BLaER1 treated with 17β-estradiol and CSF1 and Interleukin-3, amounts not matched to agents 10 nM and 100 nM (cell line): ENCODE data around the gene RHOBTB3.

ENCODE experiments used
- H3K27ac ChIP-seq, 11 experiments: shearing (Covaris generic); formaldehyde crosslinking; 2 replicates each; pipeline ENCODE4 v1.8.1; 2022
- H3K27me3 ChIP-seq, 11 experiments: shearing (Covaris generic); formaldehyde crosslinking; 2 replicates each; pipeline ENCODE4 v1.8.1; 2022
- H3K36me3 ChIP-seq, 11 experiments: shearing (Covaris generic); formaldehyde crosslinking; 2 replicates each; pipeline ENCODE4 v1.8.1; 2022
- H3K4me1 ChIP-seq, 10 experiments: shearing (Covaris generic); formaldehyde crosslinking; 2 replicates each; pipeline ENCODE4 v1.8.1; 2022
- H3K4me2 ChIP-seq, 11 experiments: shearing (Covaris generic); formaldehyde crosslinking; 2 replicates each; pipeline ENCODE4 v1.8.1; 2022
- H3K4me3 ChIP-seq, 10 experiments: shearing (Covaris generic); formaldehyde crosslinking; 2 replicates each; pipeline ENCODE4 v1.8.1; 2022
- H3K9ac ChIP-seq, 11 experiments: shearing (Covaris generic); formaldehyde crosslinking; 2 replicates each; pipeline ENCODE4 v1.8.1; 2022
- H3K9me3 ChIP-seq, 11 experiments: shearing (Covaris generic); formaldehyde crosslinking; replicated peaks in 1 of 11; 2 replicates each; pipeline ENCODE4 v1.8.1; 2022
- H4K20me1 ChIP-seq, 11 experiments: shearing (Covaris generic); formaldehyde crosslinking; 2 replicates each; pipeline ENCODE4 v1.8.1; 2022
- Cebpa-rat ChIP-seq, 11 experiments: shearing (Covaris generic); IDR thresholded peaks; 2 replicates each; pipeline ENCODE4 v1.8.1; 2022

RHOBTB3 gene

DNA sequence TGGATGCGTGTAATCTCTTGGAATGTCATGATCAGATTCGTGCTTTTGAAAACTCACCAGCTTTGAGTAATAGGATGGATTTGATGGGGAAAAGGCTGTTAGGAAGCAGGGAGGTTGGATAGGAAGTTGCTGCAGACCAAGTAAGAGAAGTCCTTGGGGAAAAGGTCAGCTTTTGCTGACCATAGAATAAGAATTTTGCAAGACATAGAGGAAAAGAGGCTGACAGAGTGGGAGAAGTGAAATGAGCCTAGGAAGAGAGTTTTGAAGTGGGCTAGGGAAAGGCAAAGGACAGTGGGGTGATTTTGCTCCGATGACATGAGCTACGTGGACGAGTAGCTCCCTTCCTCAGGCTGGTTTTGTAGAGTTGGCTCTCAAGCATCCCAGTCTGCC lies 31.5 kb downstream of the RHOBTB3 start:
- H3K4me2 ChIP-seq, result peak overlapping the region; percentile 58 to 90 (median 75); a peak in 21 of 22 replicates
- no peak overlapping the region; a peak in 1 of 22 replicates for H3K9ac ChIP-seq
- no peaks in the 10 kb centered on the region for H3K27me3 ChIP-seq
- no peak overlapping the region for H3K4me3 ChIP-seq
- TF ChIP-seq Cebpa-rat (IDR thresholded peaks at IDR 0.05), result no peak
- no peaks in the 10 kb centered on the region; a peak in 1 of 22 replicates for H4K20me1 ChIP-seq
- peaks cover 24 to 53% (median 44%) of the 10 kb centered on the region in 11 experiments for H3K36me3 ChIP-seq
- H3K9me3 ChIP-seq, result no peaks in the 10 kb centered on the region
- H3K4me1 ChIP-seq, result peaks cover 42 to 51% (median 48%) of the 10 kb centered on the region in 10 experiments
- peak overlapping the region in 8 of 11 experiments; percentile 83 to 88 (median 86); a peak in 14 of 22 replicates for H3K27ac ChIP-seq

DNA sequence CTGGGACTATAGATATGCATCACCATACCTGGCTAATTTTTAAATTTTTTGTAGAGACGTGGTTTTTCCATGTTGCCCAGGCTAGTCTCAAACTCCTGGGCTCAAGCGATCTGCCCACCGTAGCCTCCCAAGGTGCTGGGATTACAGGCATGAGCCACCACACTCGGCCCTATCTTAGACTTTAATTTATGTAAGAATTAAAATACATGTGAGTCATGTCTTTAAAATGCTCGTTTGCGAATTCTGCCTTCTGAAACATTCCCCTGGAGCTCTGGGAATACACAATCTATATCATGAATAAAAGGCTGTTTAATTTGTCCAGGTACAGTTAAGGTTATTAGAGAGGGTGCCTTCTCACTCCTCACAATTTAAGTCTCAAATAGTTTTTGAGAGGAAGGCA lies 32.8 kb downstream of the RHOBTB3 start:
- no peak overlapping the region for H3K4me2 ChIP-seq
- peaks cover 40 to 50% (median 43%) of the 10 kb centered on the region in 10 experiments for H3K4me1 ChIP-seq
- H3K9me3 ChIP-seq, result no peaks in the 10 kb centered on the region
- no peaks in the 10 kb centered on the region for H3K27me3 ChIP-seq
- TF ChIP-seq Cebpa-rat (IDR thresholded peaks at IDR 0.05), result no peak
- no peak overlapping the region for H3K27ac ChIP-seq
- H3K4me3 ChIP-seq, result no peak overlapping the region
- peaks cover 27 to 53% (median 46%) of the 10 kb centered on the region in 11 experiments for H3K36me3 ChIP-seq
- no peaks in the 10 kb centered on the region; a peak in 1 of 22 replicates for H4K20me1 ChIP-seq
- no peak overlapping the region for H3K9ac ChIP-seq

DNA sequence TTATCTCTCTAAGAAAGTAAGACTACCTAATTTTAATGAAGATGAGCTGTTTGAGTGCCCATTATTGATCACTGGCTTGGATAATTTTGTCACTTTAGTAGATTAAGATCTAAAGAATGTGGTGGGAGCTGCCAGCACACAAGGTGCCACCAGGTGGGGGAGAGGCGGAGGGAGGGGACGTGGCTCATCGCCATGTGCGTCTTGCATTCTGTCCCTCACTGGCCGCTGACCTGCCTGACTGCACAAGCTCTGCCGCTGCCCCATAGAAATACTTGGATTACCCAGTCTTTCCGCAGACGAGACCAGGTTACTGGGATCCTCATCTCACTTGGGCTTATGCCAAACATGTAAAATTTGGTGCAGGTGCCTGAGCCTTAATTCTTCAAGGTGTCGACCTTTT lies 37.6 kb downstream of the RHOBTB3 start:
- H3K4me3 ChIP-seq, result no peak overlapping the region
- no peak for TF ChIP-seq Cebpa-rat (IDR thresholded peaks at IDR 0.05)
- no peak overlapping the region for H3K4me2 ChIP-seq
- no peaks in the 10 kb centered on the region for H3K27me3 ChIP-seq
- no peak overlapping the region for H3K9ac ChIP-seq
- no peak overlapping the region for H3K27ac ChIP-seq
- peaks cover 48 to 84% (median 67%) of the 10 kb centered on the region in 11 experiments for H3K36me3 ChIP-seq
- H3K9me3 ChIP-seq, result no peaks in the 10 kb centered on the region
- H4K20me1 ChIP-seq, result no peaks in the 10 kb centered on the region
- H3K4me1 ChIP-seq, result peaks cover 0 to 17% (median 11%) of the 10 kb centered on the region in 10 experiments; a peak in 16 of 20 replicates

DNA sequence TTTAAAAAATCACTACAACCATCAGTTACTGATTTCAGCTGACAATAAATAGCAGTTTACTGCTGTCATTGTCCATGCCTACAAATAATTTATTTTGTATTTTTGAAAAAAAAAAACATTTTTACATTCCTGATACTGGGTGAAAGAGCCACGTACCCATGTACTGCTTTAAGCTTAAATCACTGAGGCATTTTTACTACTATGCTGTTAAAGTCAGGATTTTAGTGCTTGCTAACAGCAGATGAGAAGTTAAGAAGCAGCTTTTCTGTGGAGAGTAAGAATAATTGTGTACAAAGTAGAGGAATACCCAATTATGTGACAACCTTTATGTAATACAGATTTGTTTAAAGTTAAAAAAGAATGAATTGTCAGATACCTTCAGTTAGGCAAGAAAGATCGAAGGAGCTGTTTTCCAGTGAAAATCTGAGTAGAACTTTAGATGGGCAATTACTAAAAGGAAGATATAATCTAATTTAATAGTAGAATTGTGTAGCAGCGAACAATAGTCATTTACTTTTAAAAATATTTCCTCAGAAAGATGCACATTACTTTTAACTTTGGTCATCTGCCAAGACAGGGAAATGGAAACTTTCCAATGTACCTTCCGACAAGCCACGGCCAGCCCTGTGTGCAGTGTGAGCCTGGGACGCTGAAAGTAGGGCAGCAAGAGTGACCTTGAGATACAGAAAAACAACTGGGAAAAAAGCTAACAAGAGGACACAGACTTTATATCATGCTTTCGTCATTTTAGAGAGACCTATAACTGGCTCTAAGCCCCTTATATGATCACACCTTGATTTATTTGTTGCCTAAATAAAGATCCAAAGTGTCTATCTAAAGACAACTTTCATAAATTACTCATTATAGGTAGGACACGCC lies 39.9 kb downstream of the RHOBTB3 start:
- peaks cover 38 to 64% (median 53%) of the 10 kb centered on the region in 11 experiments for H3K36me3 ChIP-seq
- H3K4me1 ChIP-seq, result peaks cover 0 to 23% (median 14%) of the 10 kb centered on the region in 10 experiments; a peak in 16 of 20 replicates
- H3K4me3 ChIP-seq, result no peak overlapping the region
- H3K9ac ChIP-seq, result no peak overlapping the region
- H3K27ac ChIP-seq, result no peak overlapping the region
- H3K9me3 ChIP-seq, result no peaks in the 10 kb centered on the region
- H3K27me3 ChIP-seq, result no peaks in the 10 kb centered on the region
- H3K4me2 ChIP-seq, result no peak overlapping the region
- no peak for TF ChIP-seq Cebpa-rat (IDR thresholded peaks at IDR 0.05)
- H4K20me1 ChIP-seq, result no peaks in the 10 kb centered on the region

DNA sequence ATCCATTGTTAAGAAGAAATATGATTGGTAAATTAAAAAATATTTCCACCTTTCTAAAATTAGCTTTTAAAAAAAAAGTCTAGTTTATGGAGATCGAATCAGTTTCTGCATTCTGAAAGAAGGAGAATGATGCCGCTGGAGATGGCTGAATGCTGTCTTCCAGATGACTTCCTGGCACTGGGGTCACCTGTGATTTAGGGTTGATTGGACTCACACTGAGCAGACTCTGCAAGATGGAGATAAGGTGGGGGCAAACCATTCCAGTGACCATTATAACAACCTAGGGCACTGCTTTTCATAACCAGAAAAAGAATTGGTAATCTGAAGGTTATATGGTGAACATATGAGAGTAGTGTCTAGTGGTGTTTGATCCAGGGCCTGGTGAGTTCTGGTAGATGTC lies 40.8 kb downstream of the RHOBTB3 start:
- H4K20me1 ChIP-seq, result no peaks in the 10 kb centered on the region
- H3K27ac ChIP-seq, result no peak overlapping the region
- TF ChIP-seq Cebpa-rat (IDR thresholded peaks at IDR 0.05), result no peak

GRCh38 chr5:95773335-95774059 lies 42.4 kb downstream of the RHOBTB3 start:
- peaks cover 24 to 56% (median 35%) of the 10 kb centered on the region in 11 experiments for H3K36me3 ChIP-seq
- no peak overlapping the region; a peak in 2 of 22 replicates for H3K9ac ChIP-seq
- H3K9me3 ChIP-seq, result no peaks in the 10 kb centered on the region
- H3K4me3 ChIP-seq, result no peak overlapping the region
- peak overlapping the region in 8 of 11 experiments; percentile 6 to 77 (median 54); a peak in 14 of 22 replicates for H3K4me2 ChIP-seq
- H3K27me3 ChIP-seq, result no peaks in the 10 kb centered on the region
- peak overlapping the region in 6 of 11 experiments; percentile 6 to 48 (median 38); a peak in 9 of 22 replicates for H3K27ac ChIP-seq
- H3K4me1 ChIP-seq, result peaks cover 0 to 31% (median 14%) of the 10 kb centered on the region in 10 experiments; a peak in 16 of 20 replicates
- TF ChIP-seq Cebpa-rat (IDR thresholded peaks at IDR 0.05), result no peak
- H4K20me1 ChIP-seq, result no peaks in the 10 kb centered on the region

More for the DNA sequence above, 40.8 kb downstream of the RHOBTB3 start:
- Histone ChIP-seq H3K36me3 (peaks cover 37 to 64% (median 48%) of the 10 kb centered on the region in 11 experiments), H3K4me2 (no peak overlapping the region), H3K4me1 (peaks cover 0 to 23% (median 14%) of the 10 kb centered on the region in 10 experiments; a peak in 16 of 20 replicates), H3K9me3 (no peaks in the 10 kb centered on the region), H3K27me3 (no peaks in the 10 kb centered on the region), H3K9ac (no peak overlapping the region), H3K4me3 (no peak overlapping the region)

DNA sequence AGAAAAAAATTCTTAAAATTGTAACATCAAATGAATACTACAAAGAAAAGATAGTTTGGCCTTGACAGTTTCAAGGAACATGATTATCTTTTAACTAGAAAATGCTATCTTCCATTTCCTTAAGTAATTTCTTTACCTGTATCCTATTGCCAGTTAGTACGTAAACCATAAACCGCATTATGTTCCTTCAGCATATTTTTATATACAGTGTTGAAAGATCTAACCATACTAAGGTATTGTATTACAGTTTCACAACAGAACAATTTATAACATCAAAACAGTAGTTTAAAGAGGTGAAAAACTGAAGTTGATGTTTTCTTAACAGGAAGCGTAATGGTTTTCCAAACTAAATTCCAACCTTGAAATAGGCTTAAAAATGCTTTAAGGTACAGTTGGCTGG lies 46.3 kb downstream of the RHOBTB3 start:
- no peak overlapping the region for H3K9ac ChIP-seq
- H3K4me3 ChIP-seq, result no peak overlapping the region
- TF ChIP-seq Cebpa-rat (IDR thresholded peaks at IDR 0.05), result no peak
- H3K27ac ChIP-seq, result no peak overlapping the region
- no peaks in the 10 kb centered on the region for H4K20me1 ChIP-seq
- H3K27me3 ChIP-seq, result no peaks in the 10 kb centered on the region
- H3K9me3 ChIP-seq, result no peaks in the 10 kb centered on the region
- peaks cover 0 to 26% (median 5%) of the 10 kb centered on the region in 11 experiments; a peak in 11 of 22 replicates for H3K36me3 ChIP-seq
- H3K4me1 ChIP-seq, result peaks cover 10 to 65% (median 46%) of the 10 kb centered on the region in 10 experiments; a peak in 19 of 20 replicates
- no peak overlapping the region for H3K4me2 ChIP-seq

DNA sequence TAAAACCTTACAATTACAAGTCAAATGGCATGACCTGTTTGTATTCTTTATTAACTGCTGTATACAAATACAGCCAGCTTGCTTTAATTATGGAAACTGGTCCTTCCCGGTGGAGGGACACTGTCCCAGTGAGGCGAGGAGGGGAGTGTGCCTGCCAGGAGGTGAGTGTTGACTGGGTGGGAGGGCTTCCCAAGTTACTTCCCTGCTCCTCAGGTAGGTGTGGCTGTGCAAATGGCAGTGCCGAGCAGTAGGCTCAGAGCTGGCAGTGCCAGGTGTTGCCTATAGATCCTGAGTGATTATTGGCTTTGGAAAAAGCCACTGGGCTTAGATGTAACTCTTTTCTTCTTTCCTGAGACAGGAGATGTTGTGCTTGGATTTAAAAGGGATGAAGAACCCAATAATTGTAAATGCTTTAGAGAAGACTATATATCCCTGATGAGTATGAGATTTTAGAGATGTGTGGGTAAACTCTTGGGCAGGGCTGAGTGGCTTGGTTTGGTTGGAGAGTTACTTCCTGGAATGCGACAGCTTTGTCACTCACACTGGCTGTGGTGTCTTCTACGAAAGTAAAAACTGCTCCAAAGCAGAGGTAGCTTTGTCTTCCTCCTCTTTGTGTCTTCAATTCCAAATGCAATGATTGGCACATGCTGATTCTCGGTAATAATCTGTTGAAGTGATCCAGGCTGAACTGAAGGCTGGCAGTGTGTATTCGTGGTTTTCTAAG lies 47.7 kb downstream of the RHOBTB3 start:
- Histone ChIP-seq H3K36me3 (peaks cover 0 to 36% (median 9%) of the 10 kb centered on the region in 11 experiments; a peak in 16 of 22 replicates), H3K4me3 (no peak overlapping the region), H3K27ac (peak overlapping the region in 10 of 11 experiments; percentile 13 to 74 (median 62); a peak in 19 of 22 replicates), H3K9me3 (no peaks in the 10 kb centered on the region), H3K4me1 (peaks cover 10 to 50% (median 35%) of the 10 kb centered on the region in 10 experiments; a peak in 19 of 20 replicates), H4K20me1 (no peaks in the 10 kb centered on the region), H3K4me2 (peak overlapping the region in 10 of 11 experiments; percentile 4 to 91 (median 66); a peak in 17 of 22 replicates), H3K27me3 (no peaks in the 10 kb centered on the region), H3K9ac (peak overlapping the region in 5 of 11 experiments; percentile 16 to 49 (median 31); a peak in 3 of 22 replicates)
- TF ChIP-seq Cebpa-rat (IDR thresholded peaks at IDR 0.05), result no peak
